Measurements from ENCODE around the gene STRN3.
"Not testable (repeated sequence)": the region's sequence is repeated elsewhere in the genome, so short reads cannot be mapped to it uniquely, and the experiment has no call there.

The STRN3 gene

GRCh38 chr14:30966415-30967363 lies 59.5 kb downstream of the STRN3 start:
- Histone ChIP-seq H3K9me3 (ENCODE audit: control insufficient read depth in 1 of 2, low read length in 2 of 2) (peaks cover 3 to 11% of the 10 kb centered on the region in 2 donors), H3K4me1 (ENCODE audit: control insufficient read depth in 1 of 2, insufficient read depth in 2 of 2, low read length in 2 of 2) (no peaks in the 10 kb centered on the region), H3K4me3 (ENCODE audit: low read depth in 1 of 2, low read length in 2 of 2) (no peak overlapping the region), H3K27me3 (ENCODE audit: low read depth, low read length) (no peaks in the 10 kb centered on the region), H3K27ac (ENCODE audit: low read length) (no peak overlapping the region), H3K36me3 (ENCODE audit: control insufficient read depth in 1 of 2, insufficient read depth in 2 of 2, low read length in 2 of 2) (peaks cover 0 to 17% of the 10 kb centered on the region in 2 donors)

GRCh38 chr14:30965861-30966260 lies 60.3 kb downstream of the STRN3 start:
- not testable (repeated sequence) for H3K4me1 ChIP-seq (ENCODE audit: control insufficient read depth in 1 of 2, insufficient read depth in 2 of 2, low read length in 2 of 2); H3K4me3 ChIP-seq (ENCODE audit: low read depth in 1 of 2, low read length in 2 of 2); H3K27ac ChIP-seq (ENCODE audit: low read length); H3K27me3 ChIP-seq (ENCODE audit: low read depth, low read length)
- H3K9me3 ChIP-seq (ENCODE audit: control insufficient read depth in 1 of 2, low read length in 2 of 2) = peaks cover 3 to 11% of the 10 kb centered on the region in 2 donors
- H3K36me3 ChIP-seq (ENCODE audit: control insufficient read depth in 1 of 2, insufficient read depth in 2 of 2, low read length in 2 of 2) = peaks cover 0 to 17% of the 10 kb centered on the region in 2 donors

GRCh38 chr14:30962537-30962936 lies 63.6 kb downstream of the STRN3 start:
- H3K4me1 ChIP-seq (ENCODE audit: control insufficient read depth in 1 of 2, insufficient read depth in 2 of 2, low read length in 2 of 2); H3K27me3 ChIP-seq (ENCODE audit: low read depth, low read length); H3K27ac ChIP-seq (ENCODE audit: low read length); H3K4me3 ChIP-seq (ENCODE audit: low read depth in 1 of 2, low read length in 2 of 2): not testable (repeated sequence)
- peaks cover 0 to 17% of the 10 kb centered on the region in 2 donors for H3K36me3 ChIP-seq (ENCODE audit: control insufficient read depth in 1 of 2, insufficient read depth in 2 of 2, low read length in 2 of 2)
- peaks cover 3 to 11% of the 10 kb centered on the region in 2 donors for H3K9me3 ChIP-seq (ENCODE audit: control insufficient read depth in 1 of 2, low read length in 2 of 2)

GRCh38 chr14:30961330-30961729 lies 64.8 kb downstream of the STRN3 start:
- peaks cover 0 to 11% of the 10 kb centered on the region in 2 donors for H3K36me3 ChIP-seq (ENCODE audit: control insufficient read depth in 1 of 2, insufficient read depth in 2 of 2, low read length in 2 of 2)
- H3K4me1 ChIP-seq (ENCODE audit: control insufficient read depth in 1 of 2, insufficient read depth in 2 of 2, low read length in 2 of 2) = peaks cover 0 to 6% of the 10 kb centered on the region in 2 donors
- peaks cover under 1 to 6% of the 10 kb centered on the region in 2 donors for H3K9me3 ChIP-seq (ENCODE audit: control insufficient read depth in 1 of 2, low read length in 2 of 2)
- H3K4me3 ChIP-seq (ENCODE audit: low read depth in 1 of 2, low read length in 2 of 2) = no peak overlapping the region
- H3K27me3 ChIP-seq (ENCODE audit: low read depth, low read length) = no peaks in the 10 kb centered on the region
- H3K27ac ChIP-seq (ENCODE audit: low read length) = no peak overlapping the region

- peaks cover 0 to 8% of the 10 kb centered on the region in 2 donors for H3K36me3 ChIP-seq (ENCODE audit: control insufficient read depth in 1 of 2, insufficient read depth in 2 of 2, low read length in 2 of 2)
- H3K4me3 ChIP-seq (ENCODE audit: low read depth in 1 of 2, low read length in 2 of 2) = no peak overlapping the region
- peaks cover 0 to 6% of the 10 kb centered on the region in 2 donors for H3K4me1 ChIP-seq (ENCODE audit: control insufficient read depth in 1 of 2, insufficient read depth in 2 of 2, low read length in 2 of 2)
- no peak overlapping the region for H3K27ac ChIP-seq (ENCODE audit: low read length)
- no peaks in the 10 kb centered on the region for H3K27me3 ChIP-seq (ENCODE audit: low read depth, low read length)
- H3K9me3 ChIP-seq (ENCODE audit: control insufficient read depth in 1 of 2, low read length in 2 of 2) = no peaks in the 10 kb centered on the region
Measured at GRCh38 chr14:30960216-30960615, 66.0 kb downstream of the STRN3 start.

- Histone ChIP-seq H3K9me3 (ENCODE audit: control insufficient read depth in 1 of 2, low read length in 2 of 2) (no peaks in the 10 kb centered on the region), H3K36me3 (ENCODE audit: control insufficient read depth in 1 of 2, insufficient read depth in 2 of 2, low read length in 2 of 2) (peaks cover under 1 to 5% of the 10 kb centered on the region in 2 donors), H3K4me3 (ENCODE audit: low read depth in 1 of 2, low read length in 2 of 2) (no peak overlapping the region), H3K4me1 (ENCODE audit: control insufficient read depth in 1 of 2, insufficient read depth in 2 of 2, low read length in 2 of 2) (peaks cover 0 to 6% of the 10 kb centered on the region in 2 donors), H3K27ac (ENCODE audit: low read length) (no peak overlapping the region), H3K27me3 (ENCODE audit: low read depth, low read length) (no peaks in the 10 kb centered on the region)
Measured at GRCh38 chr14:30958555-30959407, 67.4 kb downstream of the STRN3 start.

- H3K4me3 ChIP-seq (ENCODE audit: low read depth in 1 of 2, low read length in 2 of 2) = no peak overlapping the region
- peaks cover 5% of the 10 kb centered on the region in 2 donors for H3K36me3 ChIP-seq (ENCODE audit: control insufficient read depth in 1 of 2, insufficient read depth in 2 of 2, low read length in 2 of 2)
- no peak overlapping the region for H3K27ac ChIP-seq (ENCODE audit: low read length)
- H3K27me3 ChIP-seq (ENCODE audit: low read depth, low read length) = no peaks in the 10 kb centered on the region
- no peaks in the 10 kb centered on the region for H3K9me3 ChIP-seq (ENCODE audit: control insufficient read depth in 1 of 2, low read length in 2 of 2)
- peaks cover 0 to 6% of the 10 kb centered on the region in 2 donors for H3K4me1 ChIP-seq (ENCODE audit: control insufficient read depth in 1 of 2, insufficient read depth in 2 of 2, low read length in 2 of 2)
Measured at GRCh38 chr14:30957813-30958370, 68.3 kb downstream of the STRN3 start.

- Histone ChIP-seq H3K4me1 (ENCODE audit: control insufficient read depth in 1 of 2, insufficient read depth in 2 of 2, low read length in 2 of 2) (no peaks in the 10 kb centered on the region), H3K9me3 (ENCODE audit: control insufficient read depth in 1 of 2, low read length in 2 of 2) (no peaks in the 10 kb centered on the region), H3K27ac (ENCODE audit: low read length) (no peak overlapping the region), H3K27me3 (ENCODE audit: low read depth, low read length) (no peaks in the 10 kb centered on the region), H3K36me3 (ENCODE audit: control insufficient read depth in 1 of 2, insufficient read depth in 2 of 2, low read length in 2 of 2) (peaks cover 30 to 35% of the 10 kb centered on the region in 2 donors), H3K4me3 (ENCODE audit: low read depth in 1 of 2, low read length in 2 of 2) (no peak overlapping the region)
Measured at GRCh38 chr14:30949651-30950050, 76.5 kb downstream of the STRN3 start.

- no peak overlapping the region for H3K27ac ChIP-seq (ENCODE audit: low read length)
- no peaks in the 10 kb centered on the region for H3K27me3 ChIP-seq (ENCODE audit: low read depth, low read length)
- no peaks in the 10 kb centered on the region for H3K4me1 ChIP-seq (ENCODE audit: control insufficient read depth in 1 of 2, insufficient read depth in 2 of 2, low read length in 2 of 2)
- no peak overlapping the region for H3K4me3 ChIP-seq (ENCODE audit: low read depth in 1 of 2, low read length in 2 of 2)
- H3K9me3 ChIP-seq (ENCODE audit: control insufficient read depth in 1 of 2, low read length in 2 of 2) = no peaks in the 10 kb centered on the region
- H3K36me3 ChIP-seq (ENCODE audit: control insufficient read depth in 1 of 2, insufficient read depth in 2 of 2, low read length in 2 of 2) = peaks cover 25 to 33% of the 10 kb centered on the region in 2 donors
Measured at GRCh38 chr14:30943694-30944093, 82.5 kb downstream of the STRN3 start.

- Histone ChIP-seq H3K4me3 (ENCODE audit: low read depth in 1 of 2, low read length in 2 of 2) (no peak overlapping the region), H3K27ac (ENCODE audit: low read length) (no peak overlapping the region), H3K9me3 (ENCODE audit: control insufficient read depth in 1 of 2, low read length in 2 of 2) (no peaks in the 10 kb centered on the region), H3K27me3 (ENCODE audit: low read depth, low read length) (no peaks in the 10 kb centered on the region), H3K4me1 (ENCODE audit: control insufficient read depth in 1 of 2, insufficient read depth in 2 of 2, low read length in 2 of 2) (no peaks in the 10 kb centered on the region), H3K36me3 (ENCODE audit: control insufficient read depth in 1 of 2, insufficient read depth in 2 of 2, low read length in 2 of 2) (peaks cover 19 to 20% of the 10 kb centered on the region in 2 donors)
Measured at GRCh38 chr14:30940886-30941285, 85.3 kb downstream of the STRN3 start.

- Histone ChIP-seq H3K27ac (ENCODE audit: low read length) (no peak overlapping the region), H3K4me3 (ENCODE audit: low read depth in 1 of 2, low read length in 2 of 2) (no peak overlapping the region), H3K36me3 (ENCODE audit: control insufficient read depth in 1 of 2, insufficient read depth in 2 of 2, low read length in 2 of 2) (peaks cover 9 to 35% of the 10 kb centered on the region in 2 donors), H3K4me1 (ENCODE audit: control insufficient read depth in 1 of 2, insufficient read depth in 2 of 2, low read length in 2 of 2) (no peaks in the 10 kb centered on the region), H3K27me3 (ENCODE audit: low read depth, low read length) (no peaks in the 10 kb centered on the region), H3K9me3 (ENCODE audit: control insufficient read depth in 1 of 2, low read length in 2 of 2) (no peaks in the 10 kb centered on the region)
Measured at GRCh38 chr14:30938617-30939016, 87.6 kb downstream of the STRN3 start.

Data from muscle layer of duodenum (tissue), 2 donors.